ENCODE measurements around the gene CMTM4.

DNA sequence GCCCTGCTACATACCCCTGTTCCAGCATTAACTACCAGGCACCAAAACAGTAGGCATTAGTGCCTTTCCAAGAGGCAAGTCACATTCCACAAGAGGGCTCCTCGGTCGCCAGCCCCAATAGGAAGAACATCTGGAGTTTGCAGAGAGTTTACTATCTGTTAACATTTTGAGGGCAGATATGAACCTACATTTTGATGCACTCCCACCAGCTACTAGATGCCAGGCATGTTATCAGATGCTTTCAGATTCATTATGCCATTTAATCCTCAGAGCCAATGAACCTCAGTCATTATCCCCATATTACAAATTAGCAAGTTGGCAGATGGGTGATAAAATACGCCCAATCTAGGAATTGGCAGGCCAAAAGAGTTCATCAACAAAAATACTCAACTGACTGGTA, 121.5 kb downstream of the CMTM4 start:
- no peak for TF ChIP-seq POLR2A (IDR thresholded peaks at IDR 0.05; ENCODE audit: low read depth, low read length)
- TF ChIP-seq POLR2AphosphoS5 (IDR thresholded peaks at IDR 0.05; ENCODE audit: low read depth, low read length), result no peak
- no peak for TF ChIP-seq TAF1 (IDR thresholded peaks at IDR 0.05; ENCODE audit: low read depth, low read length)
- TF ChIP-seq POU2F2 (IDR thresholded peaks at IDR 0.05; ENCODE audit: low read depth, low read length), result no peak
